GM18861 (cell line): Measurements from ENCODE around the gene CCDC88A.
A peak's percentile ranks its signal among the peaks of the same experiment; 100 is the strongest.
"Not testable (repeated sequence)": the region's sequence is repeated elsewhere in the genome, so short reads cannot be mapped to it uniquely, and the experiment has no call there.

Source experiments
- ATAC-seq: cut with Tn5 transposase; IDR thresholded peaks from one replicate; pipeline ENCODE4 v1.9.1; 2021; ENCODE audit not compliant: unreplicated experiment

CCDC88A gene

DNA sequence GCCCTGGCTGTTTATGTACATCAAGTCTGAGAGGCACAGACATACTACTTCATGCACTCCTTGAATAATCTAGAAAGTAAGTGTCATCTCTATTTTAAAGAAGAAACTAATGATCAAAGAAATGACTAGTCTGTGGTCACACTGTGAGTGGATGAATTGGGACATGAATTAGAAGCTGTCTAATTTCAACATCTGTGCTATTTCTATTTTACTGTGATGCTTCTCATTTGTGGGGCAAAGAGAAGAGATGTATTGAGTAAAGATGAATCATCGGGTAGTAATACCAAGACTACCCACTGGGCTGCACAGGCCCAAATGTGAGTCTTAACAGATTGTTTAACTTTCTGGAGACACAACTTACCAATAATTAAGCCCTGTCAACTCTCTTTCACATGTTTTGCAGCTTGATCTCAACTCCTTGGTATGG lies 108.2 kb downstream of the CCDC88A start:
- peak; percentile 94 for ATAC-seq

GRCh38 chr2:55309446-55309845 lies 110.2 kb downstream of the CCDC88A start:
- ATAC-seq = no peak

GRCh38 chr2:55302241-55302640 lies 117.4 kb downstream of the CCDC88A start:
- peak; percentile 88 for ATAC-seq

GRCh38 chr2:55301277-55301676 lies 118.4 kb downstream of the CCDC88A start:
- peak; percentile 34 for ATAC-seq

DNA sequence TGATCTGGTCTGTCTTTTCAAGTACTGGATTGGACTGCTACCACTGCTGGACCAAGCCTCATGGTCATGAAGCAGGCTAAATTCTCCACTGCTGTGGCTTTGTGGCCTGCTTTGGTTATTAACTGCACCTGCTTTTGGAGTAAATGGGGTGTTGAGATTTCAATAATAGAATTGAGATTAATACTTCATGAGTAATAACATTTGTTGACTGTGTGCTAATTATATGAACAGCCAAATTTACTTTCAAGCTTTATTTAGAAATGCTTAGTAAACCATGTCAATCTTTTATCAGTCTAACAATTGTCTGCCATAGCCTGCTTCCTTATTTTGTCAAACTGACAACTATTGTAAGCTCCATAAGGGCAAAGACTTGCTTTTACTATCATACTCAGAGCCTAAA lies 123.3 kb downstream of the CCDC88A start:
- ATAC-seq = peak; percentile 48

DNA sequence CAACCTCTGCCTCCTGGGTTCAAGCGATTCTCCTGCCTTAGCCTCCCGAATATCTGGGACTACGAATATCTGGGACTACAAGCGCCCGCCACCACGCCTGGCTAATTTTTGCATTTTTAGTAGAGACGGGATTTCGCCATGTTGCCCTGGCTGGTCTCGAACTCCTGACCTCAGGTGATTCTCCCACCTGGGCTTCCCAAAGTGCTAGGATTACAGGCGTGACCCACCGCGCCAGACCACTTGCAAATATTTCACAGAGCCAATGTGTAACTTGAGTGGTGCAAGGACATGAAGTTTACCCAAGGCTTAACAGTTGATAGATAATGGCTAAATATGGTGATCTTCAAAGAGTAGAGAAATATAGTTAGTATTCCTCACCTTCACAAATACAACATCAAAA lies 136.6 kb downstream of the CCDC88A start:
- ATAC-seq = no peak

DNA sequence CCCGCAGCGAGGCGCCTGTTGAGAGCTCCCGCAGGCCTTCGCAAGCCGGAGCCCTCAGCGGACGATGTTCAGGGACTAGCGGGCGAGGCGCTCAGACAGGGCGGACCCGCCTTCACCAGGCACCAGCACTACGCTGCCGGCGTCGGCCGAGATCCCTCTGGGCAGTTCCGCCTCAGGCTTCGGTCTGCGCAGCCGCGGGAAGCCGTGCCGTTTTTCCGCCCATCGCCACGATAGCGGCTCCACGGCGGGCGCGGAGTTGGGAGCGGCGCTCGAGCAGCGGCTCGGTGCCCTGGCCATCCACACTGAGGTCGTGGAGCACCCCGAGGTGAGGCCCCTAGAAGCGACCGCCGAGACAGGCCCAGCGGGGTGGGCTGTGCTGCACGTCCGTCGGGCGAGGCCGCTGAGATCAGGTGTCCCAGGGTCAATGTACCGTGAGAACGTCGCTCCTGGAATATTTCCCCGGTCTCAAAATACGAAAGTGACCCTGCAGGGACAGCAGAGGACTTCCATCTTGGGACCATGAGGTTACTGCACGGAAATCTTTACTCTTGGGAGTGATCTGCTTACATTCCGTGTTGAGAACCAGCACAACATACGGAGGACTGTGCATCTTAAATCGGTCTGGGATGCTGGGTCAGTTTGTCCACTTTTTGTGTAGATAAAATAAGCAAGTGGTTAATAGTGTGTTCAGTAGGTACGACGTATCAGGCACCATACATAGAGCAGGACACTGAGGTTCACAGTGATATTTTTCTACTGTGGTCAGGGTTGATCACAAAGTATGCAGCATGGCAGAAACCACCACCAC lies 137.3 kb downstream of the CCDC88A start:
- peak; percentile 96 for ATAC-seq

DNA sequence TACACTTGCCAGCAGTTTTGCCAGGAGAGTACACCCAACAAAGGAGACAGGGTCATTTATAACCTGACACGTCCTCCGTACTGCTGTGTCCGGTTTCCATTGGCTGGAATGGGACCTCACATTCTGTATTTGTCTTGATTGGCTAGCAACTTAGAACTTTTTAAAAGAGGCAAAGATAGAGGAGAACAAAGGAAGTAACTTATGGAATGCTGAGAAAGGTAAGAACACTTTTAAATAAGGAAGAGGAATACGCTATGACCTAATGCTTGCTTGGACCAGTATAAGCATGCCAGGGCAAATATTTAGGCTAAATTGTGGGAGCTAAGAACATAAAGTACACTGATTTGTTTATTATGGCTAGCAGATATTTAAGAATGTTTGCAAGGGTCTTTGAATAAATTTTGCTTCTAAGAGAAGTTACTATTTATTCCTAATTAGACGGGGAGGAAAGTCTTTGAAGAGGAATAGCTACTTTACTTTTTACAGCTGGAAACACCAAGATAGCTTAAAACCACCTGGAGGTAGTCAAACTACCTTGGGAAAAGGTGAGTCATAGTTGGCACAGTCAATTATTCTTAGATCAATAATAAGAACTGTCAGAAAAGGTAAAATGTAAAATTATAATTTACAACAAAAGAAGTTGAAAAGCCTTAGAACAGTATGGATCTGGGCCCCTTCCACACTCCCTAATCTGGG lies 138.7 kb downstream of the CCDC88A start:
- ATAC-seq = not testable (repeated sequence)

- ATAC-seq = not testable (repeated sequence)
These were observed 139.7 kb downstream of the CCDC88A start for GRCh38 chr2:55279859-55280424.

DNA sequence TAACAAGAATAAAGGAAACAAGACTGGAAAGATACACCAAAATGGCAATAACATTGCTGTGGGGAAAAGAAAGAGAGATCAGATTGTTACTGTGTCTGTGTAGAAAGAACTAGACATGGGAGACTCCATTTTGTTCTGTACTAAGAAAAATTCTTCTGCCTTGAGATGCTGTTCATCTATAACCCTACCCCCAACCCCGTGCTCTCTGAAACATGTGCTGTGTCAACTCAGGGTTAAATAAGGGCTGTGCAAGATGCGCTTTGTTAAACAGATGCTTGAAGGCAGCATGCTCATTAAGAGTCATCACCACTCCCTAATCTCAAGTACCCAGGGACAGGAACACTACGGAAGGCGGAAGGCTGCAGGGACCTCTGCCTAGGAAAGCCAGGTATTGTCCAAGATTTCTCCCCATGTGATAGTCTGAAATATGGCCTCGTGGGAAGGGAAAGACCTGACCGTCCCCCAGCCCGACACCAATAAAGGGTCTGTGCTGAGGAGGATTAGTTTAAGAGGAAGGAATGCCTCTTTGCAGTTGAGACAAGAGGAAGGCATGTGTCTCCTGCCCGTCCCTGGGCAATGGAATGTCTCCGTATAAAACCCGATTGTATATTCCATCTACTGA lies 140.3 kb downstream of the CCDC88A start:
- not testable (repeated sequence) for ATAC-seq

GRCh38 chr2:55277310-55277709 lies 142.3 kb downstream of the CCDC88A start:
- ATAC-seq = no peak

DNA sequence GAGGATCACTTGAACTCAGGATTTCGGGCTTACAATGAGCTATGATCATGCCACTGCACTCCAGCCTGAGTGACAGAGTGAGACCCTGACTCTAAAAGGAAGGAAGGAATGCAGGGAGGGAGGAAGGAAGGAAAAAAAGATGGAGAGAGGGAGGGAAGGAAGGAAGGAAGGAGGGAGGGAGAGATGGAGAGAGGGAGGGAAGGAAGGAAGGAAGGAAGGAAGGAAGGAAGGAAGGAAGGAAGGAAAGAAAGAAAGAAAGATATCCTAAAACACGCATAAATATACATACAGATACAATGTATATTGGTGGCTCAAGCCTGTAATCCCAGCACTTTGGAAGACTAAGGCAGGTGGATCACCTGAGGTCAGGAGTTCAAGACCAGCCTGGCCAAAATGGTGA lies 145.3 kb downstream of the CCDC88A start:
- ATAC-seq = not testable (repeated sequence)

DNA sequence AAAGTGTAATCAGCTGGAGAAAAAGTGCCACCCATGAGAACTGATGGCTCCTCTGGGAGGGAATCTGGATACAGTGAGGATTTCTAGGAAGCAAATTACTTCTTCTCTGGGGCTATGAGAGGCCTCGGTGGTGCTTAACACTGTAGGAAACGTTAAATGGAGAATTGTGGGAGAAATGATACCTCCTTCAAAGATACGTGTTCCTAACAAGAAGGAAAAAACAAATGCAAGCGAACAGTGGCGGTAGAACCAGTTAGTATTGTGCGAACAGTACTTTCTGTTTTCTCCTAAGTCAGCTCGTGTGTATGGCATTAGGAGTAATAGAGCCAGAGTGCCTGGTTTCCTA lies 150.0 kb downstream of the CCDC88A start:
- ATAC-seq = no peak

DNA sequence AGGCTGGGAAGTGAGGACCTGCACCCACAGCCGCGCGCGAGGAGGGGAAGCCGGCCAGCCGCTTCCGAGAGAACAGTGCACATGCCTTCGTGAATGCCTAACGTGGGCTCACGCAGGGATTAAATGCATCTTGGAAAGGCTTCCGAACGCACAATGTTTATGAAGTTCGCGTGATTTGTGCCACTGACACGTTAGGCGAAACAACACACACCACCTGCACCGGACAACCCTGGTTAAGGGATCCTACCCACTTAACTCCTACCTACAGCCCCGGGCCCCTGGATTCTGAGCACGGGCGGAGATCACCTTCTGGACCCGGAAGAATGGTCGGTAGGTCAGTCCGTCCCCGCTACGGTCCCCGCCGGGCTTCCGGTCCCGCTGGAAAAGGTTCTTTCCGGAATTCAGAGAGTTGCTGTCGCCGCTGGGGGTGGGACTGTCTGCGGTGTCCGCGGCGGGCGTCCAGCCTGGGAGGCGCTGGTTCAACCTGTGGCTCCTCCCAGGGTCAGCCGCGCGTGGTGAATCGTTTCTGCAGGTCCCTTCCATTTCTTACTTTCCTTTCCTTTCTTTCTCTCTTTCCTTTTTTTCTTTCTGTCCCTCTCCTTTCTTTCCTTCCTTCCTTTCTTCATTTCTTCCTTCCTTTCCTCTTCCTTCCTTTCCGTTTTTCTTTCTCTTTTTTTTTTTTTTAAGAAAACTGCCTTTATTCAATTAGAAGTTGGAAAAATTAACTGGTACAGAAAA lies 150.6 kb downstream of the CCDC88A start, which contains the start of gene MTIF2:
Gene MTIF2 (minus strand): TSS at position 325 of the 738 bp plus-strand sequence. CDS start 5,373 bp downstream, outside the sequence.
- ATAC-seq = peak; percentile 87

- ATAC-seq = no peak
These were observed 151.3 kb downstream of the CCDC88A start for GRCh38 chr2:55268288-55268906.

GRCh38 chr2:55259586-55259985 lies 160.1 kb downstream of the CCDC88A start:
- not testable (repeated sequence) for ATAC-seq

GRCh38 chr2:55252832-55253231 lies 166.8 kb downstream of the CCDC88A start:
- ATAC-seq = no peak

GRCh38 chr2:55247025-55247424 lies 172.6 kb downstream of the CCDC88A start:
- ATAC-seq = no peak

DNA sequence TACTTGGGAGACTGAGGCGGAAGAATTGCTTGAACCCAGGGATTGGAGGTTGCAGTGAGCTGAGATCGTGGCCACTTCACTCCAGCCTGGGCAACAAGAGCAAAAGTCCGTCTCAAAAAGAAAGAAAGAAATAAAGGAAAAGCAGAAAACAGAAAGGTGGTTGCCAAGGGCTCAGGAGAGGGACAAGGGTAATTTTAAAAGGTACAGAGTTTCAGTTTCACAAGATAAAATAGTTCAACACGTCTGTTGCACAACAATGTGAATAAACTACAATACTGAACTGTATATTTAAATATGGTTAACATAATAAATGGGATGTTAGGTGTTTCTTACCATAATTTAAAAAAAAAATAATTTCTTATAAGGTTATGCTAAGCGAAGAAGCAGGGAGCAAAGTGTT lies 174.2 kb downstream of the CCDC88A start:
- no peak for ATAC-seq

- no peak for ATAC-seq
These were observed 177.0 kb downstream of the CCDC88A start for GRCh38 chr2:55242617-55243016.
